Osteoblast (primary cell): ENCODE results near the gene THSD7A. TPM values are rescaled to one million over a fixed set of nuclear protein-coding genes. Genes with fewer than 3 reads are reported as not detected.

ENCODE experiments used
- DNase-seq: peaks from one replicate; pipeline ENCODE4 v3.0.0; 2011; ENCODE audit warnings: low spot score, mixed read lengths; ENCODE audit not compliant: insufficient read length; ENCODE audit errors: missing footprints
- H2AFZ ChIP-seq: 2 replicates; pipeline ENCODE4 v1.6.0; 2011; ENCODE audit warnings: mild to moderate bottlenecking, low read length
- H3K27ac ChIP-seq: 2 replicates; pipeline ENCODE4 v1.5.1; 2011; ENCODE audit warnings: mild to moderate bottlenecking, low read depth, low read length, moderate library complexity
- H3K27me3 ChIP-seq: 2 replicates; pipeline ENCODE4 v1.6.0; 2012; ENCODE audit warnings: mild to moderate bottlenecking, control low read depth, inconsistent platforms, low read length, moderate library complexity; ENCODE audit not compliant: insufficient read depth
- H3K36me3 ChIP-seq: 2 replicates; pipeline ENCODE4 v1.5.1; 2011; ENCODE audit warnings: mild to moderate bottlenecking, low read length, control low read depth, moderate library complexity; ENCODE audit not compliant: insufficient read depth
- H3K4me1 ChIP-seq: 2 replicates; pipeline ENCODE4 v1.5.1; 2011; ENCODE audit warnings: mild to moderate bottlenecking, low read length, control low read depth, moderate library complexity; ENCODE audit not compliant: insufficient read depth
- H3K4me2 ChIP-seq: 2 replicates; pipeline ENCODE4 v1.6.0; 2011; ENCODE audit warnings: mild to moderate bottlenecking, low read length; ENCODE audit not compliant: insufficient read depth
- H3K4me3 ChIP-seq: fragments of 200-600 bp; sonication (generic); 3 replicates; pipeline ENCODE4 v1.5.1; 2012; ENCODE audit warnings: mild to moderate bottlenecking, low read length, inconsistent platforms; ENCODE audit not compliant: insufficient read depth
- H3K79me2 ChIP-seq: 2 replicates; pipeline ENCODE4 v1.6.0; 2012; ENCODE audit warnings: mild to moderate bottlenecking, low read length, control low read depth, inconsistent platforms; ENCODE audit not compliant: insufficient read depth
- H3K9me3 ChIP-seq: 2 replicates; pipeline ENCODE4 v1.5.1; 2011; ENCODE audit warnings: low read depth, low read length, control low read depth
- H4K20me1 ChIP-seq: 2 replicates; pipeline ENCODE4 v1.6.0; 2012; ENCODE audit warnings: mild to moderate bottlenecking, low read length, control low read depth; ENCODE audit not compliant: insufficient read depth
- total RNA-seq: library from RNA; depleted of rRNA; stranded (reverse); fragments of >200 nt; gene quantifications from 2 replicates; pipeline ENCODE4 v1.2.3, GENCODE V29; 2012
- TF ChIP-seq, protein P1 (sequence below): IDR thresholded peaks from 2 replicates; pipeline ENCODE4 v1.5.1; 2011; ENCODE audit warnings: mild to moderate bottlenecking, low read depth, low read length, moderate library complexity; ENCODE audit errors: extremely low read depth

THSD7A gene
- total RNA-seq, 1 donor: under 0.01 TPM

DNA sequence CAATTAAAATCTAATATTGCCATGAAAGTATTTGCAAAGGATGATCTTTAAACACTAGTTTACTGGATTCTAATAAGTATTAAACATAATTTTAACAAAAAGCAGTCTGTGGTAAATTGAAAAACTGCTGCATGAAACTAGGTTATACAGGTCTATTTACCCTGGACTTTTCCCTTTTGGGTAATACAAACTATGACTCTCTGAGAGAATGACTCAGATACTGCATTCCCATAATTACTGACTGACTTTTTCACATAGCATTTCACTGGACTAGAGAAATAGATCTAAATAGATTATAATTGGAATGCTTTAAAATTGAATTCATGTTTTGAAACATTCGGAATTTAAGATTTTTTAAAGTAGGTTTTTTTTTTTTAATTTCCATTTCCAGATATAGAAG lies 395.7 kb downstream of the THSD7A start:
- no peaks in the 10 kb centered on the region for H3K36me3 ChIP-seq
- no peak overlapping the region for H3K4me3 ChIP-seq
- H3K4me2 ChIP-seq: no peak overlapping the region
- H3K9me3 ChIP-seq: no peaks in the 10 kb centered on the region
- no peak overlapping the region for H2AFZ ChIP-seq
- no peaks in the 10 kb centered on the region for H4K20me1 ChIP-seq
- no peaks in the 10 kb centered on the region for H3K4me1 ChIP-seq
- no peaks in the 10 kb centered on the region for H3K79me2 ChIP-seq
- TF ChIP-seq, protein P1, sequence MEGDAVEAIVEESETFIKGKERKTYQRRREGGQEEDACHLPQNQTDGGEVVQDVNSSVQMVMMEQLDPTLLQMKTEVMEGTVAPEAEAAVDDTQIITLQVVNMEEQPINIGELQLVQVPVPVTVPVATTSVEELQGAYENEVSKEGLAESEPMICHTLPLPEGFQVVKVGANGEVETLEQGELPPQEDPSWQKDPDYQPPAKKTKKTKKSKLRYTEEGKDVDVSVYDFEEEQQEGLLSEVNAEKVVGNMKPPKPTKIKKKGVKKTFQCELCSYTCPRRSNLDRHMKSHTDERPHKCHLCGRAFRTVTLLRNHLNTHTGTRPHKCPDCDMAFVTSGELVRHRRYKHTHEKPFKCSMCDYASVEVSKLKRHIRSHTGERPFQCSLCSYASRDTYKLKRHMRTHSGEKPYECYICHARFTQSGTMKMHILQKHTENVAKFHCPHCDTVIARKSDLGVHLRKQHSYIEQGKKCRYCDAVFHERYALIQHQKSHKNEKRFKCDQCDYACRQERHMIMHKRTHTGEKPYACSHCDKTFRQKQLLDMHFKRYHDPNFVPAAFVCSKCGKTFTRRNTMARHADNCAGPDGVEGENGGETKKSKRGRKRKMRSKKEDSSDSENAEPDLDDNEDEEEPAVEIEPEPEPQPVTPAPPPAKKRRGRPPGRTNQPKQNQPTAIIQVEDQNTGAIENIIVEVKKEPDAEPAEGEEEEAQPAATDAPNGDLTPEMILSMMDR: no peak
- H3K27ac ChIP-seq: no peak overlapping the region
- DNase-seq: no peak
- no peaks in the 10 kb centered on the region for H3K27me3 ChIP-seq

DNA sequence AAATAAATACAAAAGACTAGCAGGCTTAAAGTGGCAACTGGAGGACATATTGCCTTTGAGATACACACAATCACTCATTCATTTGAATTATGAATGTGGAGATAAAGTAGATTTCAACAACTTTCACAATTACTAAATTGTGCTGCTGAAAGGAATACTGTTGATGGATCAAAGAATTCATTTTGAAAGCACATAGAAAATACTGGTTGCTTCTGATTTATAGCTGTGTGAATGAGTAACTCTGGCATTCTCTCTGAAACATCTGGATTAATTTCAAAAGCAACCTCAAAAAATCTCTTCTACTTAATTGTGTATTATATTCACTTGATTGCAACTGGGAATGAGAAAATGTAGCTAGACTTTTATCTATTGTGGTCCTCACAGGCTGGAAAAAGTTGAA lies 397.6 kb downstream of the THSD7A start:
- Histone ChIP-seq H3K27me3 (no peaks in the 10 kb centered on the region), H3K4me2 (no peak overlapping the region), H3K27ac (no peak overlapping the region), H2AFZ (no peak overlapping the region), H3K79me2 (no peaks in the 10 kb centered on the region), H3K9me3 (no peaks in the 10 kb centered on the region), H3K4me3 (no peak overlapping the region), H4K20me1 (no peaks in the 10 kb centered on the region), H3K4me1 (no peaks in the 10 kb centered on the region), H3K36me3 (no peaks in the 10 kb centered on the region)
- DNase-seq: no peak
- TF ChIP-seq, protein P1: no peak

DNA sequence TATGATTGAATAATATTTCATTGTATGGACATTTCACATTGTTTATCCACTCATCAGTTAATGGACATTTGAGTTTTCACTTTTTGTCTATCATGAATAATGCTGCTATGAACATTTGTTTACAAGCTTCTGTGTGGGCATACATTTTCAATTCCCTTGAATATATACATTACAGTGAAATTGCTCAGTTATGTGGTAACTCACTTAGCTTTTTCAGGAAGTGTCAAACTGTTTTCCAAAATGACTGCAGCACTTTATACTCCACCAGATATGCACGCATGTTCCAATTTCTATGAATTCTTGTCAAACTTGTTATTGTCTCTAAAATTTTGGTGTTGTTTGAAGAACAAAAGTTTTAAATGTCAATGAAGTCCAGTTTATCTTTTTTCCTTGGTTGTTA lies 401.2 kb downstream of the THSD7A start:
- TF ChIP-seq, protein P1: no peak
- H2AFZ ChIP-seq: no peak overlapping the region
- H3K27me3 ChIP-seq: no peaks in the 10 kb centered on the region
- no peaks in the 10 kb centered on the region for H3K79me2 ChIP-seq
- no peaks in the 10 kb centered on the region for H4K20me1 ChIP-seq
- H3K9me3 ChIP-seq: no peaks in the 10 kb centered on the region
- no peak for DNase-seq
- H3K36me3 ChIP-seq: no peaks in the 10 kb centered on the region
- H3K4me2 ChIP-seq: no peak overlapping the region
- no peak overlapping the region for H3K27ac ChIP-seq
- H3K4me3 ChIP-seq: no peak overlapping the region
- H3K4me1 ChIP-seq: no peaks in the 10 kb centered on the region

DNA sequence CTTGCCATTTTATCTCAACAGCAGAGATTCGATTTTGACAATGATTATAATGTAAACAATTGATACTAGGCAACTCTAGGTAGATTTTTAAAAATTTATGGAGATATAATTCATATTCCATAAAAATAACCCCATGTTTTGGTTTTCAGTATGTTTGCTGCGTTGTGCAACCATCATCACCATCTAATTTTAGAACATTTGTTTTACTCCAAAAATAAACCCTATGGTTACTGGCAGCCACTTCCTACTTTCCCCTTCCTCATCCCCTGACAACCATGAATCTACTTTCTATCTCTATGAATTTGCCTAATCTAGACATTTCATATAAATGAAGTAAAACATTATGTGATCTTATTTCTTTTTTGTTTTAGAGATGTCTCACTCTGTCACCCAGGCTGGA lies 401.9 kb downstream of the THSD7A start:
- no peaks in the 10 kb centered on the region for H3K4me1 ChIP-seq
- no peak overlapping the region for H2AFZ ChIP-seq
- no peaks in the 10 kb centered on the region for H4K20me1 ChIP-seq
- H3K4me2 ChIP-seq: no peak overlapping the region
- H3K36me3 ChIP-seq: no peaks in the 10 kb centered on the region
- H3K79me2 ChIP-seq: no peaks in the 10 kb centered on the region
- H3K27me3 ChIP-seq: no peaks in the 10 kb centered on the region
- no peak for DNase-seq
- H3K9me3 ChIP-seq: no peaks in the 10 kb centered on the region
- no peak overlapping the region for H3K4me3 ChIP-seq
- TF ChIP-seq, protein P1: no peak
- H3K27ac ChIP-seq: no peak overlapping the region
